HG03558 (cell line): Measurements from ENCODE around the gene CBARP.

Experiments used
- ATAC-seq: cut with Tn5 transposase; IDR thresholded peaks from one replicate; pipeline ENCODE4 v1.9.1; 2021; ENCODE audit warnings: moderate number of reproducible peaks; ENCODE audit not compliant: unreplicated experiment; ENCODE audit errors: extremely low read depth

CBARP gene

DNA sequence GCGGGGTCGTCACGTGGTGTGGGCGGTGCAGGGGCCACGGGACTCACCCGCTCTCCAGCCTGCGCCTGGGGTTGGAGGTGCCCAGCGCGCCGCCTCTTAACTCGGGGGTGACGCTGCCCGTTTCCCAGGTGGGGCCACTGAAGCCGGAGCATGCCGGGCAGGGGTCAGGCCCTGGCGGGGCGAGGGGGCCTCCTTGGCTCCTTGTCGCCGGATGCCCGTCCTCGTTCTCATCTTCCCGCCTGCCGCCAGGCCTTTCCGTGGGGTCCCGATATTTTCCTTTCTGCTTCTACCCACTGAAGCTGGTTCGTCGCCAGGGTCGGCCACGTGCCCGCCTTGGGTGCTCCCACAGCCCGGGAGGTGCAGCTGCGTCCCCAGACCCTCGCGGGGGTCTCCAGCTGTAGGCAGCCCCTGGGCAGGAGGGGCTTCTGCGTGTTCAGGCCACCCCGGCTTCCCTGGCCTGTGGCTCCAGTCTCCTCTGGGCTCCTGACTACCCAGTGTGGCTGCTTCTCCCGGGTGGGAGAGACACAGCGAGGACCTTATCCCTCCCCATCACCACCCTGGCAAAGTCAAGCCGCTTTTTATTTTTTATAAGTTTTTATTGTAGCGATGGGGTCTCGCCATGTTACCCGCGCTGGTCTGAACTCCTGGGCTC is 38.3 kb upstream of the CBARP start:
- no peak for ATAC-seq

DNA sequence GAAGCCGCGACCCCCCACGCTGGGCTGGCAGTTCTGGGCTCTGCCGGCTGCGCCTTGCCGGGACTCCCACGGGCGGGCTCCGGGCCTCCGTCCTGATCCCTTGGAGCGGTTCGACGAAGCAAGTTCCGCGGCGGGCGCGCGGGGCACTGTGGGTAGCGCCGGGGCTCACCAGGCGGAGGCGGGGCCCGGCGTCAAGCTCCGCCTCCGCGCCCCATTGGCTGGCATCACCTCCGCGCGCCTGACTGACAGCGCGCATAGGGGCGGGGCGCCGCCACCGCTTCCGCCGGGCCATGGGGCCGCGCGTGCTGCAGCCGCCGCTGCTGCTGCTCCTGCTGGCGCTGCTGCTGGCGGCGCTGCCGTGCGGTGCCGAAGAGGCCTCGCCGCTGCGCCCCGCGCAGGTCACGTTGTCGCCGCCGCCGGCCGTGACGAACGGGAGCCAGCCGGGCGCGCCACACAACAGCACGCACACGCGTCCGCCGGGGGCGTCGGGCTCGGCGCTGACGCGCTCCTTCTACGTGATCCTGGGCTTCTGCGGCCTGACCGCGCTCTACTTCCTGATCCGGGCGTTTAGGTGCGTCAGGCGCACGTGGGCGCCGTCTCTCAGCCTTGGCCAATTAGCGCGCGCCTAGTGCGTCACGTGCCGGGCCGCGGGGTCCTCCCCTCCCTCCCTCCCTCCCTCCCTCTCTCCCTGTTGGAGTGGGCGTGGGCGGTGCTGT is 37.6 kb upstream of the CBARP start, which contains the start of gene FAM174C:
TSS of gene FAM174C (plus strand) at position 271 of the 716 bp plus-strand sequence. CDS start at position 291, 20 bp downstream.
- ATAC-seq = peak; percentile 57

DNA sequence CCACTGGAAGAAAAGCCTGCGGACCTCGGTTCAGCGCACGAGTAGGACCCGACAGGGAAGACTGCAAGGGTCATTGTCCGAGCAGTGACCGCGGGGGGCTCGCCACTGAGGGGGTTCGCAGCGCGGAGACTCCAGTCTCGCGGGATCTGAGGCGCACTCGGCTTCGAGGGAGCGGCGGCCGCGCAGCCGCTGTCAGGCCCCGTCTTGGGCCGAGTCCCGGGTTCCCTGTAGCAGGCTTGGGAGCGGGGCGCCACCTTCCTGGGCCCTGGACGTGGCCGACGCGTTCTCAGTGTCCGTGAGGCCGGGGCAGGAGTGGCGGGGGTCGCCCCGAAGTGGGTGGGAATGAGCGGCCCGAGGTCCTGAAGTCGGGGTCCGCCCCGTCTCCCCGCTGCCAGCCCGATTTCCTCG is 37.1 kb upstream of the CBARP start:
- ATAC-seq = no peak

DNA sequence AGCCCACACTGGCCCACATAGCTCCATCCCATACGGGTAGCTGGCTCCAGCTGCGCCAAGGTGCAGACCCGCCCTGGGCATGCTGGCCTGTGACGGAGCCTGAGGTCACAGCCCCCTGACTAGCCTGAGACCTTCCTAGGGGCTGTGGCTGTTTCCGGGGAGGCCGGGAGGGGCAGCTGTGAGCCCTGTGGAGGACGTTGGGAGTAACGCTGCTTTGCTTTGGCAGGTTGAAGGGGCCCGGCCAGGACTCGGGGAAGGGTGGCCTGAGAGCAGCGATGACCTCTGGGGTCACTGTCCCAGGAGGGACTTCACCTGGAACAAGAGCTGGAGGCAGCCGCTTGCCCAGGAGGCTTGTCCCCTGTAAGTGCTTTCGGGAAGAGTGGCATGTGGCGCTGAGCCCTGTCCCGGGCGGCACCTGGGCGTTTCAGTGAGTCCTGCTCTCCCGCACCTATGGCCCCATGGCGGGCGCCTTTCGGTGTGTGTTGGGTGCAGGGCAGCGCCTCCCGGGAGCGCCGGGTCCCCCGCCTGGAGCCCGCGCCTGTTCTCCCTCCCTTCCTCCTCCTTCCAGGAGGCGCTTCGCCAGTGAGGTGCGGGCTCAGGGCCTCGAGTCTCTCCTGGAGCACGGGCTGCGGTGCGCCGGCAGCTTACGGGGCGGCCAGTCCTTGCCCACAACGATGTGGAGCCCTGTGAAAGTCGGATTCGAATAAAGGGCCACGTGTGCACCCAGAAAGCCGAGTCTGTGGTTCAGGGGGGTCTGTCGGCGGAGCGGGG is 36.5 kb upstream of the CBARP start:
- no peak for ATAC-seq

DNA sequence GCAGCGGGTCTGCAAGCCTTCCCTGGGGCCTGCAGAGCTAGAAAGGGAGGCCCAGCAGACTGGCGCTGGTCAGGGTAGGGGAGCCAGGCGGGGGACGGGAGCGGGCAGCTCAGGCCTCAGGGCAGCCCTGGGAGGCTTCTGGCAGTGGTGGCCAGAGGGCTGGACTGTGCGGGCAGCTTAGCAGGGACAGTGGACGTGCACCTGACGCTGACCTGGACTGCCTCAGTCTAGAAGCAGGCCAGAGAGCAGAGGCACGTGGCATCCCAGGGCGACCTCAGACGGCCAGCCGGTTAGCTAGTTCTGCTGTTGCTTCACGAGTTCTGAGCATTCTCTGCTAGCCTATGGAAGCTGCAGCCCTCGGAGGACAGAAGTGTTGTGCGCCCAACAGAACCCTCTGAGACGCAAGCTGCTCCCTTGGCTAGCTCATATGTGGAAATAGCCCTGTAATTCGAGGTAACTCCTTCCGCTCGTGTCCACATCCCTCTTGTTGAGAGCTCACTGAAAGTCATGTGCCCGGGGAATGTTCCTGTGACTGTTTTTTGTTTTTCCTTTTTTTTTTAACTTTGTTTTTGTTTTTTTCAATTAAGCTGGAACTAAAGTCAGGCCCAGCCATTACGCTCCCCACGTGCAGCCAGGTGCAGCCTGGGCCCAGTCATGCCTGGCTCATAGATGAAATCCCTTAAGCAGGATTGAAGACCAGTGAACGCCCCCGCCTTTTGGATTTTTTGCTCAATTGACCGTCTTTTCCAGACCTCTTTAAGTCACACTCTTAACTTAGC is 35.6 kb upstream of the CBARP start:
- ATAC-seq = no peak

DNA sequence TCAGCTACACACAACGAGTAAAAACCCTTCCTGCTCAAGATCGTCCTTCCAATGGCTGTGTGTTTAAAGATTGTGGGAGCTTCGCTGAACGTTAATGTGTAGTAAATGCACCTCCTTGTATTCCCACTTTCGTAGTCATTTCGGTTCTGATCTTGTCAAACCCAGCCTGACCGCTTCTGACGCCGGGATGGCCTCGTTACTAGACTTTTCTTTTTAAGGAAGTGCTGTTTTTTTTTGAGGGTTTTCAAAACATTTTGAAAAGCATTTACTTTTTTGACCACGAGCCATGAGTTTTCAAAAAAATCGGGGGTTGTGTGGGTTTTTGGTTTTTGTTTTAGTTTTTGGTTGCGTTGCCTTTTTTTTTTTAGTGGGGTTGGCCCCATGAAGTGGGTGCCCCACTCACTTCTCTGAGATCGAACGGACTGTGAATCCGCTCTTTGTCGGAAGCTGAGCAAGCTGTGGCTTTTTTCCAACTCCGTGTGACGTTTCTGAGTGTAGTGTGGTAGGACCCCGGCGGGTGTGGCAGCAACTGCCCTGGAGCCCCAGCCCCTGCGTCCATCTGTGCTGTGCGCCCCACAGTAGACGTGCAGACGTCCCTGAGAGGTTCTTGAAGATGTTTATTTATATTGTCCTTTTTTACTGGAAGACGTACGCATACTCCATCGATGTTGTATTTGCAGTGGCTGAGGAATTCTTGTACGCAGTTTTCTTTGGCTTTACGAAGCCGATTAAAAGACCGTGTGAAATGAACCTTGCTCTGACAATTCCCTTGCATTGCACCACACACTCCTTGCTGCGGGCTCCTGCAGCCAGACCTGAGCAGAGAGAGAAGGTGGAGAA is 34.8 kb upstream of the CBARP start:
- no peak for ATAC-seq

DNA sequence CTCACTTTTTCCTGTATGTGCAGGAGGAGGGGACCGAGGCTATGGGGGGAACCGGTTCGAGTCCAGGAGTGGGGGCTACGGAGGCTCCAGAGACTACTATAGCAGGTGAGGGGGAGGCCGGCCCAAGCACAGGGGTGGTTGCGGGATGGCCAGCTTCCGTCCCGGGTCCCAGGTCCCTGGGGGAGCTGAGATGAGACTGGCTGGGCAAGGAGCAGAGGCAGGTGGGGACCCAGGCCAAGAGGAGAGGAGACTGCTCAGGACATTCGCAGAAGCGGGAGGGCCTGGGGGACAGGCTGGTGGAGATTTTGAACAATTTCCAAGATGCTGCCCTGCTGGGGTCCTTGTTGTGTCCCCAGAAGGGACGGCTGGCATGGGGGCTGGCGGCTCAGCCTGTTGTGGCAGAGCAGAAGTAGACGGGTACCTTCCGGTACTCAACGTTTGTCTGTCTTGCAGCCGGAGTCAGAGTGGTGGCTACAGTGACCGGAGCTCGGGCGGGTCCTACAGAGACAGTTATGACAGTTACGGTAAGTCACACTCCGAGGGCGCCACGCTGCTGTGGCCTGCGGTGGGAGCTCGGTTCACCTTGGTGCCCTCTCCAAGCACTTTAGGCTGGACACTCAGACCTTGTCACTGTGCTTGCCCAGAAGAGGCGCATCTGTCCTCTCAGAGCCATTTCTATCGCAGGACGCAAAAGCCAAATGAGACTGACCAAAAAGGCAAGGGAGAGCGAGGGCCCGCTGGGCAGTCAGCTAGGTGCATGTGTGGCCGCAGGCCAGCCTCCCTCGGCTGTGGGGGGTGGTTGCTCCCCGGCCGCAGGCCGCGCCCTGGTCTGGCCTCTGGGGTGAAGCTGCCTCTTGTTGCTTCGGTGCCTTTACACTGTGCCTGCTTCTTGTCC is 34.0 kb upstream of the CBARP start:
- no peak for ATAC-seq

DNA sequence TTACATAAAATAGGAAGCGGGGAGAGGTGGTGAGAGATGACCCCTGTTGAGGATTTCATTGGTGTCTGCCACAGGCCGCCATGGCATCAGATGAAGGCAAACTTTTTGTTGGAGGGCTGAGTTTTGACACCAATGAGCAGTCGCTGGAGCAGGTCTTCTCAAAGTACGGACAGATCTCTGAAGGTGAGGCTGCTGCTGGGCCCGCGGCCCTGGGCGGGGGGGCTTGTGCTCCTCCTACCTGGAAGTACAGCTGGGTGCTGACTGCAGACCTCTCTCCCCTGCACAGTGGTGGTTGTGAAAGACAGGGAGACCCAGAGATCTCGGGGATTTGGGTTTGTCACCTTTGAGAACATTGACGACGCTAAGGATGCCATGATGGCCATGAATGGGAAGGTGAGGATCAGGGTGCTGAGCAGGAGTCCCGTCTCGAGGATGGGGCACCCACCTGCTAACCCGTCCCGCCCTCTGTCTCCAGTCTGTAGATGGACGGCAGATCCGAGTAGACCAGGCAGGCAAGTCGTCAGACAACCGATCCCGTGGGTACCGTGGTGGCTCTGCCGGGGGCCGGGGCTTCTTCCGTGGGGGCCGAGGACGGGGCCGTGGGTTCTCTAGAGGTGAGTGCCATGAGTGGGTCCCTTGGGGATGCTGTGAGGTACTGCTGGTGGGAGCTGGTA is 33.2 kb upstream of the CBARP start:
- no peak for ATAC-seq

DNA sequence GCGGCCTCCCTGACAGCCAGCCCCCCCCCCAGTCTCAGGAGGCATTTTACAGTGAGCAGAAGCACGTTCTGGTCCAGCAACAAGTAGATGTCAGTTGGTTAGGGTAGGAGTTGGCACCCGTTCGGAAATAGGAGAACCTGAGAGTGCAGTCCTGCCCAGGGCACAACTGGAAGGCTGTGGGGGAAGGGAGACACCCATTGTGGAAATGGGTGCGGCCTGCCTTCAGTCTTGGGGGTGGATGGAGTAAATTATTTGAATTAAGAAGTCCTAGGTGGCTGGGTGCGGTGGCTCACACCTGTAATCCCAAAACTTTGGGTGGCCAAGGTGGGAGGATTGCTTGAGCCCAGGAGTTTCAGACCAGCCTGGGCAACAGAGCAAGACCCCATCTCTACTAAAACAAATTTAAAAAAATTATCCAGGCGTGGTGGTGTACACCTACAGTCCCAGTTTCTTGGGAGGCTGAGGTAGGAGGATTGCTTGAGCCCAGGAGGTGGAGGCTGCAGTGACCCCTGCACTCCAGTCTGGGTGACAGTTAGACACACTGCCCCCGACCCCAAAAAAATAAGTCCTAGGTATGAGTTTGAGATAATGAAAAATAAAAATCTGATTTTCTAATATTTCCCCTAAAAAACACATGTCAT is 32.5 kb upstream of the CBARP start:
- no peak for ATAC-seq

DNA sequence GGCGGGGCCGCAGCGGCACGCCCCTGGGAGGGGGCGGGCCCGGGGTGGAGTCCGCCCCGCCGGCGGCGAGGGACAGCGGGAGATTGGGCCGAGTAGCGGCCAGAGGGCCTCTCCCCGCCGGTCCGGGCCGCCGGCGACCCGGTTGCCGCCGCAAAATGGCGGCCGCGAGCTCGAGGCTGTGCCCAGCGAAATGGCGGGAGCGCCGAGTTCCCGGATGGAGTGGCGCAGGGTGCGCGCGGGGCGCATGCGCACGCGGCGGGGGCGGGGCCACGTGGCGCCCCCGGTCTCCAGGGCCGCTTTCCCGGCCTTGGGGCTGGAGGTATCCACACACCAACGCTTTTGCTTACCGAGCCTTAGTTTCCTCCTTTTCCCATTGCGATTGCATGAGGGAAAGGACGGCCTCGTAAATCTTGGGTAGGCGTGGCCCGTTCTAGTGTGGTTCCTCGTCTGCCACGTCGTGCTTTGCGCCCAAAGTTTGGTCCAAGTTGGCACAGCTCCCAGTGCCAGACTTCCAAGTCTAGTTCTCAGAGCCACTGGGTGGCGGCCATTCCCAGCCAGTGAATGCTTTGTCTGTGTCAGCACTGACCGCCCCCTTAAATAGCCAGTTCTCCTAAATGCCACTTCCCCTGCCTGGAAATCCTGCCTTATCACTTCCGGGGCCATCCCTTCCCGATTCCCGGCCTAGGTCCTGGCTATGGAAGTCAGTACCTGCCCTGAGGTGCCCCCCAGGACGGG is 31.8 kb upstream of the CBARP start:
- ATAC-seq = no peak

DNA sequence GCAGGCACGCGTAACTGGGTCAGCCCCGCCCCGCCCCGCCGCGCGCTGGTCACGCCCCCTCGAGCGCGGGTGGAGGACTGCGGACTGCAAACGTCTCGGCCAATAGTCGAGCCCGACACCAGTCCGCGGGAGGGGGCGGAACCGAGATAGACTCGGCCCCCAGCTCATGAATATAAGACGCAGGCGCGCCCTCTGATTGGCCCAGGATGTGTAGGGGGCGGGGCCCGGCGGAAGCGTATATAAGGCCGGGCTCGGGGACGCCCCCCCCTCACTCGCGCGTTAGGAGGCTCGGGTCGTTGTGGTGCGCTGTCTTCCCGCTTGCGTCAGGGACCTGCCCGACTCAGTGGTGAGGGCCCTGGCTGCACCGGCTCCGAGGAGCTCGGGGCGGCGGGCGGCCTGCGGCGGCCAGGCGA is 31.3 kb upstream of the CBARP start, which contains the start of gene CIRBP:
TSS of gene CIRBP (plus strand) at position 268 of the 413 bp plus-strand sequence. CDS start 1,602 bp downstream, outside the sequence.
- no peak for ATAC-seq

DNA sequence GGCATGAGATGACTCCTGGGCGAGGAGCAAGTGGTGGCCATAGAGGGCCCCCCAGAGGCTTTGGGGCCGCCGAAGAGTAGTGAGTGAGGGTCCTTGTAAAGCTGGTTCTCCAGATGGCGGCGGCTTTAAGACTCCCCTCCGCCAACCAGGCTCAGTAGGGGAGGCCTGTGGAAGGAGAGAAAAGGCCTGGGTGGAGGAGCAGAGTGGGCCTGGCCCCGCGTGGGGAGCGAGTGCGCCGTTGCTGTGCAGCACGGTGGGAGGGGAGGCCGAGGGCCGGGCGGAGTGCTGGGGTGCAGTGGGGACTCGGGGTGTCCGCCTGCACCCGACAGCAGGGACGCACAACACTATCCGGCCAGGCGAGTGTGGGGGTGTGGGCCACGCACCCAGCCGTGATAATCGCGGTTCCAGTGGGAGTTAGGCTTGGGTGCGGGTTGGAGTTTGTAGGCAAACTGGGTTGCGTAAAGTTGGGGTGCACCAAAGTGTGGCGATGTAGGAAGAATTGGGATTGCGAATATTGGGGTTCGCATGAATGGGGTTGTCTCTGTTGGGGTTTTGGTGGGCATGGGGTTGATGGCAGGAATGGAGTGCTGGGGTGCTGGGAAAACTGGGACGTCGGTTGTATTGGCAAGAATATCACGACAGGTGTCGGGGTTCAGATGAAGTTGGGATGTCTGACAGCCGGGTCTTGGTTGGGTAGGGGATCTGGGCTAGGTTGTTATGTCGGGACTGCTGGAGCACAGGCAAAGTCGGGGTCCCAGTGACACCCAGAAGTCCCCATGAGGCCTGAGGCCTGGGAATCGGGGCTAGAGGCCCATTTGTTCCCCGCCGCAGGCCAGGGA is 30.6 kb upstream of the CBARP start:
- ATAC-seq = no peak

DNA sequence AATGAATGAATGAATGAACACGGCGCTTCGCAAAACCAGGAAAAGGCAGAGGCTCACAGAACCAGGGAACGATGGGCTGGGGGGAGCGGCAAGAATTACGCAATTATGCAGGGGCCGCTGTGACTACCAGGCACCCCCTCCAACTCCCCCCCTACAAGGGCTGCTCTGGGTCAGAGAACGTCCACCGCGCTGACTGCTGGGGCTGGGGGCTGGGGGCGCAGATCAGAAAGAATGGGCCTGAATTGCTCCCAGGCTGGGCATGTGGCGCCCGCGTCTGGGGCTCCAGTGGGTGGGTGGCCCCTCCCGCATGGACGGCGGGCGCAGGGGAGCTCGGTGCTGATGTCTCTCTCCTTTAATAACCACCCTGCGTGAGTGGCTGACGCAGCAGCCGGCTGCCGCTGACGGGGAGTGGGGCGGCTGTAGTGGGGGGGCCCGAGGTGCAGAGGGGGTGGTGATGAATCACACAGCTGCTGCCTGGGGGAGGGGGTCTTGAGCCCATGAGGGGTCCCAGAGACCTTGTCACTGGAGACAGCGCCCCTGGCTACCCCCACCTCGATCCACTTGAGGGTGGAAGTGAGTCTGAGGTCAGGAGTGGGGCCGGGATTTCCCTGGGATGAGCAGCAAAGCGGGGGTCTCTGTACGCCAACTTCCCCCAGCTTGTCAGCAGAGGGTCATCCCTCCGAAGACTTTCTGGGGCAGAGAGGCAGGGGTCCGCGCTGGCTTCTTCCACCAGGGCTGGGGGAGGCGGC is 29.8 kb upstream of the CBARP start:
- no peak for ATAC-seq

DNA sequence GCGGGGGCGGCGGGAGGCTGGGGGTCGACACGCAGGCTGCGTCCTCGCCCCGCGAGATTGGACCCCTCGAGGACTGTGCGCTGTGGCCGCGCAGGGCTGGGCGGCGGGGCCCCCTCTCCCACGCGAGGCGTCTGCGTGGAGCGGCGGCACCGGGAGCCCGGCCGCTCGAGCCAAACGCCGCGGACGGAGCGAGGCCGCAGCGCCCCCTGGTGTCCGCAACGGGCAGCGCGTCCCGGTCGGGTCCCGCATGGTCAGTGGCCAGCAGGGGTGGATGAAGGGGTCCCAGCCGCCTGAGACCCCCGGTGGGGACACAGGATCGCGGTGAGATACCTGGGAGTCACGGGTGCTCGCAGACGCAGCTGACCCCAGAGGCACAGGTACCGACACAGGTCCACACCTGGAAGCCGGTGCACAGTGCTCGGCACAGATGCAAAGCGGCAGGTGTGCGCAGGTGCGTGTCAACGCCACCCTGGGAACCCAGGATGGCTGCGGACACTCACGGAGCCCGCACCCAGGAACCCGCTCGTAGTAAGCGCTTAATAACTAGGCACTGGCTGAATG is 29.2 kb upstream of the CBARP start:
- ATAC-seq = no peak
